IPS-18c (cell line): ENCODE results near the gene TNK2.
A peak's percentile ranks its signal among the peaks of the same experiment; 100 is the strongest.
"Not testable (repeated sequence)": the region's sequence is repeated elsewhere in the genome, so short reads cannot be mapped to it uniquely, and the experiment has no call there.

ENCODE experiments used
- H3K4me3 ChIP-seq: 2 replicates; pipeline ENCODE4 v1.7.0; 2013; ENCODE audit warnings: low read depth, mild to moderate bottlenecking, low read length, moderate library complexity; ENCODE audit not compliant: insufficient read depth
- H3K9me3 ChIP-seq: one replicate; pipeline ENCODE4 v1.6.1; 2013; ENCODE audit warnings: mild to moderate bottlenecking, low read length, moderate library complexity; ENCODE audit not compliant: control insufficient read depth, insufficient read depth

Gene TNK2

GRCh38 chr3:195907934-195908693, at the start of gene TNK2:
Gene TNK2 (minus strand): TSS chr3:195908551. CDS start chr3:195888588, 19,963 bp downstream.
- Histone ChIP-seq H3K4me3 (peak within 1 kb of the TSS; percentile 69), H3K9me3 (no peaks in the 10 kb centered on the region)

- Histone ChIP-seq H3K4me3 (no peak overlapping the region), H3K9me3 (no peaks in the 10 kb centered on the region)
These were observed 48.2 kb upstream of the TNK2 start for GRCh38 chr3:195956577-195956976.

GRCh38 chr3:195955416-195955841, 47.1 kb upstream of the TNK2 start:
- not testable (repeated sequence) for H3K9me3 ChIP-seq
- peak overlapping the region; percentile 34 for H3K4me3 ChIP-seq

GRCh38 chr3:195954752-195955119, 46.4 kb upstream of the TNK2 start:
- H3K4me3 ChIP-seq, result peak overlapping the region; percentile 36; the same call in 1 of the 2 replicates
- H3K9me3 ChIP-seq, result not testable (repeated sequence)

GRCh38 chr3:195954052-195954751, 45.9 kb upstream of the TNK2 start:
- H3K4me3 ChIP-seq, result peak overlapping the region; percentile 36; the same call in 1 of the 2 replicates
- not testable (repeated sequence) for H3K9me3 ChIP-seq

- not testable (repeated sequence) for H3K4me3 ChIP-seq, H3K9me3 ChIP-seq
These were observed 44.2 kb upstream of the TNK2 start for GRCh38 chr3:195952590-195952989.

GRCh38 chr3:195951443-195952177, 43.3 kb upstream of the TNK2 start:
- not testable (repeated sequence) for H3K9me3 ChIP-seq

GRCh38 chr3:195950731-195951130, 42.4 kb upstream of the TNK2 start:
- not testable (repeated sequence) for H3K4me3 ChIP-seq

More at GRCh38 chr3:195951443-195952177, 43.3 kb upstream of the TNK2 start:
- not testable (repeated sequence) for H3K4me3 ChIP-seq

GRCh38 chr3:195950164-195950563, 41.8 kb upstream of the TNK2 start:
- H3K4me3 ChIP-seq, H3K9me3 ChIP-seq: not testable (repeated sequence)

More at GRCh38 chr3:195950731-195951130, 42.4 kb upstream of the TNK2 start:
- H3K9me3 ChIP-seq, result not testable (repeated sequence)

- not testable (repeated sequence) for H3K4me3 ChIP-seq, H3K9me3 ChIP-seq
These were observed 38.8 kb upstream of the TNK2 start for GRCh38 chr3:195946910-195947699.

- H3K9me3 ChIP-seq, H3K4me3 ChIP-seq: not testable (repeated sequence)
These were observed 33.0 kb upstream of the TNK2 start for GRCh38 chr3:195941265-195941815.

GRCh38 chr3:195940806-195941205, 32.5 kb upstream of the TNK2 start:
- not testable (repeated sequence) for H3K4me3 ChIP-seq, H3K9me3 ChIP-seq

- H3K4me3 ChIP-seq, H3K9me3 ChIP-seq: not testable (repeated sequence)
These were observed 31.4 kb upstream of the TNK2 start for GRCh38 chr3:195939526-195940470.

- H3K4me3 ChIP-seq, H3K9me3 ChIP-seq: not testable (repeated sequence)
These were observed 24.7 kb upstream of the TNK2 start for GRCh38 chr3:195933044-195933430.

GRCh38 chr3:195932418-195933043, 24.2 kb upstream of the TNK2 start:
- H3K4me3 ChIP-seq, result no peak overlapping the region
- H3K9me3 ChIP-seq, result no peaks in the 10 kb centered on the region
